HL-60 (cell line): ENCODE results near the gene SIGLEC14.

Experiments used
- CTCF ChIP-seq: IDR thresholded peaks from one replicate; pipeline ENCODE4 v1.5.1; 2011; ENCODE audit warnings: low read length, control low read depth, inconsistent platforms; ENCODE audit not compliant: insufficient read depth
- POLR2AphosphoS5 ChIP-seq: IDR thresholded peaks from 2 replicates; pipeline ENCODE4 v1.6.1; 2012; ENCODE audit warnings: low read depth
- REST ChIP-seq: IDR thresholded peaks from 2 replicates; pipeline ENCODE4 v1.6.1; 2012; ENCODE audit warnings: low read depth; ENCODE audit not compliant: insufficient replicate concordance
- SPI1 ChIP-seq: IDR thresholded peaks from 2 replicates; pipeline ENCODE4 v1.6.1; 2012; ENCODE audit warnings: low read depth, mild to moderate bottlenecking, borderline replicate concordance

GRCh38 chr19:51692468-51692867, 45.8 kb upstream of the SIGLEC14 start:
- TF ChIP-seq CTCF (no peak), POLR2AphosphoS5 (no peak), REST (no peak), SPI1 (no peak)
